Fibroblast of the aortic adventitia (primary cell): ENCODE results near the gene FXR1. TPM values are rescaled to one million over a fixed set of nuclear protein-coding genes. Genes with fewer than 3 reads are reported as not detected.

Experiments used
- DNase-seq: peaks from one replicate; pipeline ENCODE4 v3.0.0-alpha.2; 2010; ENCODE audit warnings: low read depth
- H3K4me3 ChIP-seq: 2 replicates; pipeline ENCODE4 v1.5.1; 2011; ENCODE audit warnings: low read depth, mild to moderate bottlenecking, control low read depth, low read length, moderate library complexity
- CTCF ChIP-seq: IDR thresholded peaks from 2 replicates; pipeline ENCODE4 v1.5.1; 2011; ENCODE audit warnings: mild to moderate bottlenecking, low read length, control low read depth, inconsistent platforms; ENCODE audit not compliant: insufficient read depth
- total RNA-seq: library from RNA; depleted of rRNA; stranded (reverse); fragments of >200 nt; gene quantifications from 2 replicates; pipeline ENCODE4 v1.2.3, GENCODE V29; 2012; ENCODE audit warnings: low replicate concordance

FXR1 gene
- total RNA-seq, 1 donor: 104 TPM

- TF ChIP-seq CTCF: no peak
- H3K4me3 ChIP-seq: peak overlapping the region; percentile 93
- peak; percentile 37 for DNase-seq
Observed at GRCh38 chr3:180913581-180914404, 1.3 kb downstream of the FXR1 start.

GRCh38 chr3:180918542-180918941, 6.1 kb downstream of the FXR1 start:
- TF ChIP-seq CTCF: no peak
- H3K4me3 ChIP-seq: no peak overlapping the region
- no peak for DNase-seq

GRCh38 chr3:180922242-180922641, 9.8 kb downstream of the FXR1 start:
- no peak overlapping the region for H3K4me3 ChIP-seq
- TF ChIP-seq CTCF: no peak
- no peak for DNase-seq

- DNase-seq: no peak
- no peak overlapping the region for H3K4me3 ChIP-seq
- no peak for TF ChIP-seq CTCF
Observed at GRCh38 chr3:180923561-180923960, 11.1 kb downstream of the FXR1 start.

- no peak for DNase-seq
- TF ChIP-seq CTCF: no peak
- H3K4me3 ChIP-seq: no peak overlapping the region
Observed at GRCh38 chr3:180926526-180926925, 14.1 kb downstream of the FXR1 start.

GRCh38 chr3:180929376-180929775, 16.9 kb downstream of the FXR1 start:
- TF ChIP-seq CTCF: no peak
- no peak for DNase-seq
- H3K4me3 ChIP-seq: no peak overlapping the region

- TF ChIP-seq CTCF: no peak
- no peak for DNase-seq
- H3K4me3 ChIP-seq: no peak overlapping the region
Observed at GRCh38 chr3:180930526-180930925, 18.1 kb downstream of the FXR1 start.
